ENCODE results near the gene CFP. TPM values are rescaled to one million over a fixed set of nuclear protein-coding genes. Genes with fewer than 3 reads are reported as not detected.

The CFP gene
- polyA plus RNA-seq, 1 donor from 2014 or later = 4.8 TPM

- no peaks in the 10 kb centered on the region for H3F3A ChIP-seq (ENCODE audit: insufficient read depth, low read length, poor library complexity, severe bottlenecking)
- H3K4me3 ChIP-seq (ENCODE audit: low read length) = peak overlapping the region; percentile 85
- H4K20me1 ChIP-seq (ENCODE audit: insufficient read depth) = no peaks in the 10 kb centered on the region
- TF ChIP-seq RAD21 (conservative IDR thresholded peaks at IDR 0.05) (no peak), REST (IDR thresholded peaks at IDR 0.05; ENCODE audit: borderline replicate concordance) (no peak), MXI1 (conservative IDR thresholded peaks at IDR 0.05; ENCODE audit: poor library complexity, severe bottlenecking) (no peak), SMC3 (conservative IDR thresholded peaks at IDR 0.05; ENCODE audit: poor library complexity) (no peak), TAF1 (IDR thresholded peaks at IDR 0.05; ENCODE audit: low read depth) (no peak), POLR2AphosphoS5 (IDR thresholded peaks at IDR 0.05) (no peak), EZH2 (IDR thresholded peaks at IDR 0.05; ENCODE audit: borderline replicate concordance, insufficient read depth, low read length, poor library complexity, severe bottlenecking) (no peak), EP300 (conservative IDR thresholded peaks at IDR 0.05; ENCODE audit: poor library complexity, severe bottlenecking) (no peak)
- TF ChIP-seq, protein P1, sequence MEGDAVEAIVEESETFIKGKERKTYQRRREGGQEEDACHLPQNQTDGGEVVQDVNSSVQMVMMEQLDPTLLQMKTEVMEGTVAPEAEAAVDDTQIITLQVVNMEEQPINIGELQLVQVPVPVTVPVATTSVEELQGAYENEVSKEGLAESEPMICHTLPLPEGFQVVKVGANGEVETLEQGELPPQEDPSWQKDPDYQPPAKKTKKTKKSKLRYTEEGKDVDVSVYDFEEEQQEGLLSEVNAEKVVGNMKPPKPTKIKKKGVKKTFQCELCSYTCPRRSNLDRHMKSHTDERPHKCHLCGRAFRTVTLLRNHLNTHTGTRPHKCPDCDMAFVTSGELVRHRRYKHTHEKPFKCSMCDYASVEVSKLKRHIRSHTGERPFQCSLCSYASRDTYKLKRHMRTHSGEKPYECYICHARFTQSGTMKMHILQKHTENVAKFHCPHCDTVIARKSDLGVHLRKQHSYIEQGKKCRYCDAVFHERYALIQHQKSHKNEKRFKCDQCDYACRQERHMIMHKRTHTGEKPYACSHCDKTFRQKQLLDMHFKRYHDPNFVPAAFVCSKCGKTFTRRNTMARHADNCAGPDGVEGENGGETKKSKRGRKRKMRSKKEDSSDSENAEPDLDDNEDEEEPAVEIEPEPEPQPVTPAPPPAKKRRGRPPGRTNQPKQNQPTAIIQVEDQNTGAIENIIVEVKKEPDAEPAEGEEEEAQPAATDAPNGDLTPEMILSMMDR (IDR thresholded peaks at IDR 0.05; ENCODE audit: poor library complexity, severe bottlenecking) = no peak
- H3K36me3 ChIP-seq (ENCODE audit: insufficient read depth, low read length) = no peaks in the 10 kb centered on the region
- H3K27ac ChIP-seq (ENCODE audit: low read length) = peak overlapping the region; percentile 28
- H3K4me2 ChIP-seq (ENCODE audit: low read length) = no peak overlapping the region
- no peaks in the 10 kb centered on the region for H3K9me2 ChIP-seq (ENCODE audit: insufficient read depth, low read length)
- peaks cover 2% of the 10 kb centered on the region for H3K79me2 ChIP-seq (replicated peaks; ENCODE audit: insufficient read depth, low read length)
- peak overlapping the region; percentile 48 for H3K9ac ChIP-seq (ENCODE audit: low read length)
- no peaks in the 10 kb centered on the region for H3K27me3 ChIP-seq (ENCODE audit: insufficient read depth, low read depth, low read length)
- no peak overlapping the region for H2AFZ ChIP-seq (ENCODE audit: low read depth, low read length)
- H3K9me3 ChIP-seq (ENCODE audit: low read length) = no peaks in the 10 kb centered on the region
These were observed 19.5 kb upstream of the CFP start for GRCh38 chrX:47649271-47649670.

DNA sequence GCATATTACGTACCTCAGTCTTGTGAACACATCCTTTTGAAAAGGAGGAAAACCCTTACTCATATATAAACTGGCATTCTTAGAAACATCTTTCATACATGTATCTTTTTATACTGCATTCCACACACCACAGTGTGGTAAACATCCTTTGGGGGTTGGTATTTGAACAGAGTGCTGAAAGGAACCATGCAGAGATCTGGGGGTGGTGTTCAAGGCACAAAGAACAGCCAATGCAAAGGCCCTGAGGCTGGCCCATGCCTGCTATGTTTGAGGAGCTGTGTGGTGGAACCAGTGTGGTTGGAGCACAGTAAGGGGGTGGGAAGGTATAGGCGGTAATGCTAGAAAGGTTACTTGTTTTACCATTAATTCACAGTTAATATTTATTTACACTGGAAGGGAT, 18.6 kb upstream of the CFP start:
- Histone ChIP-seq H3K36me3 (ENCODE audit: insufficient read depth, low read length) (no peaks in the 10 kb centered on the region), H3K9me3 (ENCODE audit: low read length) (no peaks in the 10 kb centered on the region), H3K79me2 (replicated peaks; ENCODE audit: insufficient read depth, low read length) (peaks cover 2% of the 10 kb centered on the region), H3K9ac (ENCODE audit: low read length) (no peak overlapping the region), H3K9me2 (ENCODE audit: insufficient read depth, low read length) (no peaks in the 10 kb centered on the region), H3K27ac (ENCODE audit: low read length) (no peak overlapping the region), H3K27me3 (ENCODE audit: insufficient read depth, low read depth, low read length) (no peaks in the 10 kb centered on the region), H4K20me1 (ENCODE audit: insufficient read depth) (no peaks in the 10 kb centered on the region), H3F3A (ENCODE audit: insufficient read depth, low read length, poor library complexity, severe bottlenecking) (no peaks in the 10 kb centered on the region), H3K4me3 (ENCODE audit: low read length) (peak overlapping the region; percentile 85), H2AFZ (ENCODE audit: low read depth, low read length) (no peak overlapping the region), H3K4me2 (ENCODE audit: low read length) (no peak overlapping the region)
- no peak for TF ChIP-seq TAF1 (IDR thresholded peaks at IDR 0.05; ENCODE audit: low read depth)
- TF ChIP-seq MXI1 (conservative IDR thresholded peaks at IDR 0.05; ENCODE audit: poor library complexity, severe bottlenecking) = no peak
- no peak for TF ChIP-seq REST (IDR thresholded peaks at IDR 0.05; ENCODE audit: borderline replicate concordance)
- TF ChIP-seq SMC3 (conservative IDR thresholded peaks at IDR 0.05; ENCODE audit: poor library complexity) = no peak
- no peak for TF ChIP-seq EP300 (conservative IDR thresholded peaks at IDR 0.05; ENCODE audit: poor library complexity, severe bottlenecking)
- TF ChIP-seq RAD21 (conservative IDR thresholded peaks at IDR 0.05) = no peak
- no peak for TF ChIP-seq POLR2AphosphoS5 (IDR thresholded peaks at IDR 0.05)
- TF ChIP-seq EZH2 (IDR thresholded peaks at IDR 0.05; ENCODE audit: borderline replicate concordance, insufficient read depth, low read length, poor library complexity, severe bottlenecking) = no peak
- TF ChIP-seq, protein P1 (IDR thresholded peaks at IDR 0.05; ENCODE audit: poor library complexity, severe bottlenecking) = no peak
